Measurements from ENCODE around the gene TRMT5. TPM values are rescaled to one million over a fixed set of nuclear protein-coding genes. Genes with fewer than 3 reads are reported as not detected.
A peak's percentile ranks its signal among the peaks of the same experiment; 100 is the strongest.

TRMT5 gene
- total RNA-seq, 1 experiment from 2014 or later: 16.3 TPM

DNA sequence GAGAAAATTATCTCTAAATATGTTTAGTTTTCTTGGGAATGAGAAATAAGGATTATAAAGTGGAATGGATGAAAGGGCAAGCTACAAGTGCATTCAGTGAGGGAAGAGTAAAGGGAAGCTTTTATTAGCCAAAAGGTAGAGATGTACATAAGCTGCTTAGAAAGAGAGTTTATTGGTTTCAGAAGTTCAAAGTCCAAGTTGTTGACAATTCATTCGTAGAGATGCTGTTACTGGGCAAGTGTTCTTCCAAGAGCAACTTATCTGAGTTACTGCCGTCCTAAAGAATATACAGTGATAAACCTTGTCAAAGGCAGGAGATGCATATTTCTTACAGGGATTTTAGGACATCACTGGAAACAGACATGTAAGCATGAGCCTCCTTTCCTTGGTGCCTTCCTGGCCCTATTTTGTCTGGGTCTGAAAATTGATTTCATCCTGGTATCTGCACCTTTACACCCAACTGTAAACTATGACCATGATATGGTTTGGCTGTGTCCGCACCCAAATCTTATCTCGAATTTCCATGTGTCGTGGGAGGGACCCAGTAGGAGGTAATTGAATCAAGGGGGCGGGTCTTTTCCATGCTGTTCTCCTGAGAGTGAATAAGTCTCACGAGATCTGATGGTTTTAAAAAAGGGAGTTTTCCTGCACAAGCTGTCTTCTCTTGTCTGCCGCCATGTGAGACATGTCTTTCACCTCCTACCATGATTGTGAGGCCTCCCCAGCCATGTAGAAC is 46.8 kb downstream of the TRMT5 start:
- no peaks in the 10 kb centered on the region for H3K27me3 Mint-ChIP-seq (ENCODE audit: insufficient read depth, unreplicated experiment)
- no peak overlapping the region for H3K27ac Mint-ChIP-seq (ENCODE audit: unreplicated experiment)
- ChIA-PET POLR2A (no interaction called here), CTCF (no interaction called here)
- peak in 1 of 2 experiments; percentile 7 for DNase-seq
- intact Hi-C loops (cut with micrococcal nuclease; ENCODE audit: unreplicated experiment): no loop called here
- no peaks in the 10 kb centered on the region for H3K36me3 ChIP-seq (ENCODE audit: control insufficient read depth, insufficient read depth, low read length)
- H3K9me3 ChIP-seq: no peaks in the 10 kb centered on the region
- H3K4me3 ChIP-seq (ENCODE audit: low read depth, low read length): no peak overlapping the region
- no TSS peak for BruUV-seq (replicated peaks)
- H3K27me3 ChIP-seq (replicated peaks; ENCODE audit: control insufficient read depth, insufficient read depth, low read length): no peaks in the 10 kb centered on the region
- TF ChIP-seq, protein P1, sequence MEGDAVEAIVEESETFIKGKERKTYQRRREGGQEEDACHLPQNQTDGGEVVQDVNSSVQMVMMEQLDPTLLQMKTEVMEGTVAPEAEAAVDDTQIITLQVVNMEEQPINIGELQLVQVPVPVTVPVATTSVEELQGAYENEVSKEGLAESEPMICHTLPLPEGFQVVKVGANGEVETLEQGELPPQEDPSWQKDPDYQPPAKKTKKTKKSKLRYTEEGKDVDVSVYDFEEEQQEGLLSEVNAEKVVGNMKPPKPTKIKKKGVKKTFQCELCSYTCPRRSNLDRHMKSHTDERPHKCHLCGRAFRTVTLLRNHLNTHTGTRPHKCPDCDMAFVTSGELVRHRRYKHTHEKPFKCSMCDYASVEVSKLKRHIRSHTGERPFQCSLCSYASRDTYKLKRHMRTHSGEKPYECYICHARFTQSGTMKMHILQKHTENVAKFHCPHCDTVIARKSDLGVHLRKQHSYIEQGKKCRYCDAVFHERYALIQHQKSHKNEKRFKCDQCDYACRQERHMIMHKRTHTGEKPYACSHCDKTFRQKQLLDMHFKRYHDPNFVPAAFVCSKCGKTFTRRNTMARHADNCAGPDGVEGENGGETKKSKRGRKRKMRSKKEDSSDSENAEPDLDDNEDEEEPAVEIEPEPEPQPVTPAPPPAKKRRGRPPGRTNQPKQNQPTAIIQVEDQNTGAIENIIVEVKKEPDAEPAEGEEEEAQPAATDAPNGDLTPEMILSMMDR (IDR thresholded peaks at IDR 0.05; ENCODE audit: insufficient read depth in 1 of 2, low read depth in 1 of 2, low read length in 1 of 2, severe bottlenecking in 1 of 2, unreplicated experiment in 1 of 2): no peak
- H3K4me3 Mint-ChIP-seq (ENCODE audit: unreplicated experiment): no peak overlapping the region
- H3K4me1 ChIP-seq: no peaks in the 10 kb centered on the region
- H3K9me3 Mint-ChIP-seq (ENCODE audit: unreplicated experiment): no peaks in the 10 kb centered on the region
- H3K36me3 Mint-ChIP-seq (ENCODE audit: insufficient read depth, unreplicated experiment): no peaks in the 10 kb centered on the region
- peaks cover 7% of the 10 kb centered on the region for H3K4me1 Mint-ChIP-seq (ENCODE audit: low read depth, unreplicated experiment)

GRCh38 chr14:60931218-60931617 is 49.7 kb downstream of the TRMT5 start:
- H3K4me1 Mint-ChIP-seq (ENCODE audit: low read depth, unreplicated experiment): peaks cover 7% of the 10 kb centered on the region
- TF ChIP-seq, protein P1 (IDR thresholded peaks at IDR 0.05; ENCODE audit: insufficient read depth in 1 of 2, low read depth in 1 of 2, low read length in 1 of 2, severe bottlenecking in 1 of 2, unreplicated experiment in 1 of 2): no peak
- Histone ChIP-seq H3K4me1 (no peaks in the 10 kb centered on the region), H3K9me3 (no peaks in the 10 kb centered on the region), H3K4me3 (ENCODE audit: low read depth, low read length) (no peak overlapping the region), H3K27me3 (replicated peaks; ENCODE audit: control insufficient read depth, insufficient read depth, low read length) (no peaks in the 10 kb centered on the region), H3K36me3 (ENCODE audit: control insufficient read depth, insufficient read depth, low read length) (no peaks in the 10 kb centered on the region)
- intact Hi-C loops (cut with micrococcal nuclease; ENCODE audit: unreplicated experiment): no loop called here
- ChIA-PET CTCF (no interaction called here), POLR2A (no interaction called here)
- H3K36me3 Mint-ChIP-seq (ENCODE audit: insufficient read depth, unreplicated experiment): no peaks in the 10 kb centered on the region
- H3K27ac Mint-ChIP-seq (ENCODE audit: unreplicated experiment): no peak overlapping the region
- no peak overlapping the region for H3K4me3 Mint-ChIP-seq (ENCODE audit: unreplicated experiment)
- H3K27me3 Mint-ChIP-seq (ENCODE audit: insufficient read depth, unreplicated experiment): no peaks in the 10 kb centered on the region
- no peaks in the 10 kb centered on the region for H3K9me3 Mint-ChIP-seq (ENCODE audit: unreplicated experiment)
- no peak for DNase-seq
- no TSS peak for BruUV-seq (replicated peaks)

DNA sequence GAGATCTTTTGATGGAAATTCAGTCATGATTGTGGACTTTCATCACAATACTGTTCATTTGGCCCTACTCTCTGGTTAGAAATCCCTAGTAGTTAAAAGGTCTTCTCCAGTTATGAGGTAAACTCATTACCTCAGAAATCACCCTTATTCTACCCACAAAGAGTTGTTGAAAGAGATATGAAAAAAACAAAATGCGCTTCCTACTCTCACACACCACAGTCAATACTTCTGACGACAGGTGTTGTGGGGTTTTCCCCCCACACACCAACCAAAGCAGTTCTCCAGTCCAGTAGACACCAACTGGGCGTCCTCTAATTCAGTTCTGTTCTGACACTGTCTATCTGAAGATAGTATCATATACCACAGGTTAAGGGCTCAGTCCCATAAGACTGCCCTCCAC is 54.9 kb downstream of the TRMT5 start:
- intact Hi-C loops (cut with micrococcal nuclease; ENCODE audit: unreplicated experiment): no loop called here
- POLR2A ChIA-PET: no interaction called here
- TF ChIP-seq, protein P1 (IDR thresholded peaks at IDR 0.05; ENCODE audit: insufficient read depth in 1 of 2, low read depth in 1 of 2, low read length in 1 of 2, severe bottlenecking in 1 of 2, unreplicated experiment in 1 of 2): no peak
- no peaks in the 10 kb centered on the region for H3K4me1 Mint-ChIP-seq (ENCODE audit: low read depth, unreplicated experiment)
- no TSS peak for BruUV-seq (replicated peaks)
- no peak overlapping the region for H3K4me3 ChIP-seq (ENCODE audit: low read depth, low read length)
- no peak overlapping the region for H3K27ac Mint-ChIP-seq (ENCODE audit: unreplicated experiment)
- no peaks in the 10 kb centered on the region for H3K27me3 Mint-ChIP-seq (ENCODE audit: insufficient read depth, unreplicated experiment)
- no peaks in the 10 kb centered on the region for H3K36me3 ChIP-seq (ENCODE audit: control insufficient read depth, insufficient read depth, low read length)
- H3K27me3 ChIP-seq (replicated peaks; ENCODE audit: control insufficient read depth, insufficient read depth, low read length): no peaks in the 10 kb centered on the region
- no peak for DNase-seq
- no peaks in the 10 kb centered on the region for H3K9me3 Mint-ChIP-seq (ENCODE audit: unreplicated experiment)
- no peaks in the 10 kb centered on the region for H3K9me3 ChIP-seq
- no peaks in the 10 kb centered on the region for H3K4me1 ChIP-seq
- CTCF ChIA-PET: no interaction called here
- no peak overlapping the region for H3K4me3 Mint-ChIP-seq (ENCODE audit: unreplicated experiment)
- H3K36me3 Mint-ChIP-seq (ENCODE audit: insufficient read depth, unreplicated experiment): no peaks in the 10 kb centered on the region

Measured in Caco-2 (cell line).